ENCODE results near the gene ZRANB1. TPM values are rescaled to one million over a fixed set of nuclear protein-coding genes. Genes with fewer than 3 reads are reported as not detected.

Gene ZRANB1
- total RNA-seq, 1 donor from 2014 or later = 21.8 TPM

- peaks cover 98% of the 10 kb centered on the region for H3K79me2 ChIP-seq (ENCODE audit: low read depth)
- H3F3A ChIP-seq (ENCODE audit: low read depth) = no peaks in the 10 kb centered on the region
- H2AFZ ChIP-seq (replicated peaks) = no peak overlapping the region
- peaks cover 6% of the 10 kb centered on the region for H3K9me3 ChIP-seq (ENCODE audit: low read depth)
- DNase-seq (ENCODE audit: low spot score) = no peak
- H3K9me3 Mint-ChIP-seq = peaks cover 19% of the 10 kb centered on the region
- H4K20me1 ChIP-seq (ENCODE audit: low read depth) = peaks cover 48% of the 10 kb centered on the region
- H3K4me1 ChIP-seq = peaks cover 8% of the 10 kb centered on the region
- H3K4me3 Mint-ChIP-seq = no peak overlapping the region
- H3K27ac Mint-ChIP-seq = no peak overlapping the region
- no peak overlapping the region for H3K27ac ChIP-seq
- H3K4me1 Mint-ChIP-seq = peaks cover 31% of the 10 kb centered on the region
- H3K27me3 Mint-ChIP-seq (ENCODE audit: insufficient read depth, low read depth) = peaks cover 8% of the 10 kb centered on the region
- H3K36me3 Mint-ChIP-seq = peaks cover 48% of the 10 kb centered on the region
- H3K9ac ChIP-seq = no peak overlapping the region
- TF ChIP-seq EZH2phosphoT487 (IDR thresholded peaks at IDR 0.05) (no peak), EZH2 (IDR thresholded peaks at IDR 0.05) (no peak), CTCF (IDR thresholded peaks at IDR 0.05) (no peak)
- no peaks in the 10 kb centered on the region for H3K36me3 ChIP-seq
- no peak overlapping the region for H3K4me3 ChIP-seq
- H3K27me3 ChIP-seq = no peaks in the 10 kb centered on the region
- no peak overlapping the region for H3K4me2 ChIP-seq
Observed at GRCh38 chr10:125018576-125019143, 76.7 kb downstream of the ZRANB1 start.

- Mint-ChIP-seq H3K36me3 (peaks cover 48% of the 10 kb centered on the region), H3K4me1 (peaks cover 46% of the 10 kb centered on the region), H3K27me3 (ENCODE audit: insufficient read depth, low read depth) (peaks cover 8% of the 10 kb centered on the region), H3K27ac (peak overlapping the region; percentile 42), H3K9me3 (peaks cover 19% of the 10 kb centered on the region), H3K4me3 (peak overlapping the region; percentile 33)
- Histone ChIP-seq H3K9ac (no peak overlapping the region), H3K27ac (no peak overlapping the region), H3K9me3 (ENCODE audit: low read depth) (peaks cover 6% of the 10 kb centered on the region), H4K20me1 (ENCODE audit: low read depth) (peaks cover 48% of the 10 kb centered on the region), H3K4me3 (no peak overlapping the region), H3K36me3 (no peaks in the 10 kb centered on the region), H3K4me2 (no peak overlapping the region), H3K4me1 (peaks cover 8% of the 10 kb centered on the region), H3F3A (ENCODE audit: low read depth) (no peaks in the 10 kb centered on the region), H2AFZ (replicated peaks) (no peak overlapping the region), H3K27me3 (no peaks in the 10 kb centered on the region), H3K79me2 (ENCODE audit: low read depth) (peaks cover 99% of the 10 kb centered on the region)
- DNase-seq (ENCODE audit: low spot score) = no peak
- TF ChIP-seq EZH2 (IDR thresholded peaks at IDR 0.05) = no peak
Observed at GRCh38 chr10:125020386-125020785, 78.5 kb downstream of the ZRANB1 start.

- H4K20me1 ChIP-seq (ENCODE audit: low read depth) = peaks cover 48% of the 10 kb centered on the region
- H3K27ac ChIP-seq = no peak overlapping the region
- H2AFZ ChIP-seq (replicated peaks) = no peak overlapping the region
- no peak for TF ChIP-seq EZH2 (IDR thresholded peaks at IDR 0.05)
- no peak for TF ChIP-seq EZH2phosphoT487 (IDR thresholded peaks at IDR 0.05)
- TF ChIP-seq CTCF (IDR thresholded peaks at IDR 0.05) = no peak
- Mint-ChIP-seq H3K4me1 (peaks cover 49% of the 10 kb centered on the region), H3K27me3 (ENCODE audit: insufficient read depth, low read depth) (peaks cover 8% of the 10 kb centered on the region), H3K36me3 (peaks cover 51% of the 10 kb centered on the region), H3K4me3 (no peak overlapping the region), H3K9me3 (peaks cover 19% of the 10 kb centered on the region), H3K27ac (peak overlapping the region; percentile 42)
- H3K4me1 ChIP-seq = peaks cover 8% of the 10 kb centered on the region
- no peak overlapping the region for H3K9ac ChIP-seq
- no peak overlapping the region for H3K4me3 ChIP-seq
- DNase-seq (ENCODE audit: low spot score) = no peak
- no peaks in the 10 kb centered on the region for H3K27me3 ChIP-seq
- H3F3A ChIP-seq (ENCODE audit: low read depth) = no peaks in the 10 kb centered on the region
- H3K36me3 ChIP-seq = no peaks in the 10 kb centered on the region
- H3K9me3 ChIP-seq (ENCODE audit: low read depth) = peaks cover 6% of the 10 kb centered on the region
- H3K4me2 ChIP-seq = no peak overlapping the region
- peaks cover 99% of the 10 kb centered on the region for H3K79me2 ChIP-seq (ENCODE audit: low read depth)
Observed at GRCh38 chr10:125020871-125021270, 78.9 kb downstream of the ZRANB1 start.

GRCh38 chr10:125021686-125022344 lies 79.9 kb downstream of the ZRANB1 start:
- Mint-ChIP-seq H3K36me3 (peaks cover 48% of the 10 kb centered on the region), H3K4me3 (no peak overlapping the region), H3K4me1 (peaks cover 46% of the 10 kb centered on the region), H3K27ac (peak overlapping the region; percentile 84), H3K27me3 (ENCODE audit: insufficient read depth, low read depth) (peaks cover 8% of the 10 kb centered on the region), H3K9me3 (peaks cover 19% of the 10 kb centered on the region)
- no peaks in the 10 kb centered on the region for H3K36me3 ChIP-seq
- no peak for TF ChIP-seq EZH2phosphoT487 (IDR thresholded peaks at IDR 0.05)
- no peak for TF ChIP-seq EZH2 (IDR thresholded peaks at IDR 0.05)
- no peak for TF ChIP-seq CTCF (IDR thresholded peaks at IDR 0.05)
- H3K4me1 ChIP-seq = peaks cover 8% of the 10 kb centered on the region
- H2AFZ ChIP-seq (replicated peaks) = no peak overlapping the region
- H3K9me3 ChIP-seq (ENCODE audit: low read depth) = peaks cover 6% of the 10 kb centered on the region
- H3K4me2 ChIP-seq = no peak overlapping the region
- no peak overlapping the region for H3K4me3 ChIP-seq
- H4K20me1 ChIP-seq (ENCODE audit: low read depth) = peaks cover 48% of the 10 kb centered on the region
- DNase-seq (ENCODE audit: low spot score) = no peak
- no peaks in the 10 kb centered on the region for H3K27me3 ChIP-seq
- H3K27ac ChIP-seq = no peak overlapping the region
- no peaks in the 10 kb centered on the region for H3F3A ChIP-seq (ENCODE audit: low read depth)
- peaks cover 98% of the 10 kb centered on the region for H3K79me2 ChIP-seq (ENCODE audit: low read depth)
- H3K9ac ChIP-seq = no peak overlapping the region

Measured in neural progenitor cell (in vitro differentiated cells).